ENCODE data around the gene SIPA1L3.

Gene SIPA1L3

GRCh38 chr19:38172001-38172400, 265.0 kb downstream of the SIPA1L3 start:
- TF ChIP-seq CTCF (IDR thresholded peaks at IDR 0.05), result no peak
- no peaks in the 10 kb centered on the region for H3K9me3 ChIP-seq
- H3K4me3 ChIP-seq (ENCODE audit: low read depth in 1 of 2, low read length in 1 of 2), result no peak overlapping the region
- no peaks in the 10 kb centered on the region for H3K27me3 ChIP-seq
- H3K27ac ChIP-seq, result no peak overlapping the region
- no peaks in the 10 kb centered on the region for H3K4me1 ChIP-seq (ENCODE audit: control insufficient read depth in 1 of 2, insufficient read depth in 1 of 2, low read depth in 1 of 2, low read length in 1 of 2)
- H3K36me3 ChIP-seq, result peaks cover 21% of the 10 kb centered on the region

- H3K27me3 ChIP-seq, result no peaks in the 10 kb centered on the region
- no peak for TF ChIP-seq CTCF (IDR thresholded peaks at IDR 0.05)
- no peaks in the 10 kb centered on the region for H3K4me1 ChIP-seq (ENCODE audit: control insufficient read depth in 1 of 2, insufficient read depth in 1 of 2, low read depth in 1 of 2, low read length in 1 of 2)
- H3K27ac ChIP-seq, result no peak overlapping the region
- no peaks in the 10 kb centered on the region for H3K9me3 ChIP-seq
- no peak overlapping the region for H3K4me3 ChIP-seq (ENCODE audit: low read depth in 1 of 2, low read length in 1 of 2)
- peaks cover 11% of the 10 kb centered on the region for H3K36me3 ChIP-seq
Observed at GRCh38 chr19:38173291-38174041, 266.5 kb downstream of the SIPA1L3 start.

GRCh38 chr19:38175422-38175821, 268.4 kb downstream of the SIPA1L3 start:
- no peaks in the 10 kb centered on the region for H3K9me3 ChIP-seq
- no peak for TF ChIP-seq CTCF (IDR thresholded peaks at IDR 0.05)
- H3K27me3 ChIP-seq, result no peaks in the 10 kb centered on the region
- no peak overlapping the region for H3K4me3 ChIP-seq (ENCODE audit: low read depth in 1 of 2, low read length in 1 of 2)
- H3K27ac ChIP-seq, result no peak overlapping the region
- no peaks in the 10 kb centered on the region for H3K36me3 ChIP-seq
- no peaks in the 10 kb centered on the region for H3K4me1 ChIP-seq (ENCODE audit: control insufficient read depth in 1 of 2, insufficient read depth in 1 of 2, low read depth in 1 of 2, low read length in 1 of 2)

GRCh38 chr19:38180071-38180470, 273.1 kb downstream of the SIPA1L3 start:
- no peaks in the 10 kb centered on the region for H3K27me3 ChIP-seq
- H3K4me1 ChIP-seq (ENCODE audit: control insufficient read depth in 1 of 2, insufficient read depth in 1 of 2, low read depth in 1 of 2, low read length in 1 of 2), result no peaks in the 10 kb centered on the region
- H3K9me3 ChIP-seq, result no peaks in the 10 kb centered on the region
- no peak overlapping the region for H3K4me3 ChIP-seq (ENCODE audit: low read depth in 1 of 2, low read length in 1 of 2)
- H3K27ac ChIP-seq, result no peak overlapping the region
- no peak for TF ChIP-seq CTCF (IDR thresholded peaks at IDR 0.05)
- H3K36me3 ChIP-seq, result peaks cover 22% of the 10 kb centered on the region

- no peaks in the 10 kb centered on the region for H3K4me1 ChIP-seq (ENCODE audit: control insufficient read depth in 1 of 2, insufficient read depth in 1 of 2, low read depth in 1 of 2, low read length in 1 of 2)
- no peaks in the 10 kb centered on the region for H3K9me3 ChIP-seq
- no peak overlapping the region for H3K4me3 ChIP-seq (ENCODE audit: low read depth in 1 of 2, low read length in 1 of 2)
- H3K36me3 ChIP-seq, result peaks cover 25% of the 10 kb centered on the region
- no peak overlapping the region for H3K27ac ChIP-seq
- no peak for TF ChIP-seq CTCF (IDR thresholded peaks at IDR 0.05)
- H3K27me3 ChIP-seq, result no peaks in the 10 kb centered on the region
Observed at GRCh38 chr19:38182536-38183210, 275.7 kb downstream of the SIPA1L3 start.
